ENCODE results near the gene BTBD16.

GRCh38 chr10:122373108-122373507 lies 102.0 kb downstream of the BTBD16 start:
- TF ChIP-seq POLR2A (IDR thresholded peaks at IDR 0.05): no peak
- TF ChIP-seq CTCF (IDR thresholded peaks at IDR 0.05): no peak
